HG03097 (cell line): Measurements from ENCODE around the gene CBR4.

Source experiments
- ATAC-seq: cut with Tn5 transposase; IDR thresholded peaks from one replicate; pipeline ENCODE4 v1.9.1; 2021; ENCODE audit not compliant: unreplicated experiment, low FRiP score

Gene CBR4

GRCh38 chr4:169010125-169011023 is at the start of gene CBR4:
TSS of gene CBR4 (minus strand) at chr4:169010255. CDS start at chr4:169010089, 166 bp downstream.
- ATAC-seq, result peak; percentile 99

GRCh38 chr4:169059306-169060211 is 49.5 kb upstream of the CBR4 start:
- no peak for ATAC-seq

GRCh38 chr4:169058312-169058711 is 48.3 kb upstream of the CBR4 start:
- ATAC-seq, result no peak

- no peak for ATAC-seq
Observed at GRCh38 chr4:169054879-169055278, 44.8 kb upstream of the CBR4 start.

GRCh38 chr4:169052594-169052945 is 42.5 kb upstream of the CBR4 start:
- no peak for ATAC-seq

GRCh38 chr4:169051761-169052593 is 41.9 kb upstream of the CBR4 start:
- no peak for ATAC-seq

GRCh38 chr4:169050881-169051760 is 41.1 kb upstream of the CBR4 start:
- no peak for ATAC-seq

- no peak for ATAC-seq
Observed at GRCh38 chr4:169050284-169050683, 40.2 kb upstream of the CBR4 start.

GRCh38 chr4:169048868-169049414 is 38.9 kb upstream of the CBR4 start:
- ATAC-seq, result no peak

GRCh38 chr4:169047956-169048355 is 37.9 kb upstream of the CBR4 start:
- ATAC-seq, result no peak

- ATAC-seq, result no peak
Observed at GRCh38 chr4:169045862-169046584, 36.0 kb upstream of the CBR4 start.

- no peak for ATAC-seq
Observed at GRCh38 chr4:169044714-169045447, 34.8 kb upstream of the CBR4 start.

GRCh38 chr4:169042608-169043007 is 32.6 kb upstream of the CBR4 start:
- no peak for ATAC-seq

GRCh38 chr4:169040559-169041261 is 30.7 kb upstream of the CBR4 start:
- ATAC-seq, result no peak

- ATAC-seq, result no peak
Observed at GRCh38 chr4:169039251-169039954, 29.3 kb upstream of the CBR4 start.

GRCh38 chr4:169037506-169037905 is 27.5 kb upstream of the CBR4 start:
- ATAC-seq, result no peak
